GM12878 (cell line): ENCODE measurements around the gene HLA-DMA. TPM values are rescaled to one million over a fixed set of nuclear protein-coding genes. Genes with fewer than 3 reads are reported as not detected.

ENCODE experiments used
- ATAC-seq: fragments of 200-7000 bp; cut with Tn5 transposase; 3 replicates; pipeline ENCODE4 v1.9.1; 2020; ENCODE audit warnings: mild to moderate bottlenecking, moderate library complexity
- BruUV-seq: library from RNA; stranded (reverse); fragments of 400-500 nt; replicated peaks from 2 replicates; lab custom pipeline; 2021; lab: Mats Ljungman, UMichigan
- CTCF ChIA-PET: fragments of 300-600 bp; sonication (Branson Sonifier 250); formaldehyde crosslinking; extraction: SDS; loops from one replicate; lab custom pipeline; 2021; ENCODE audit warnings: inconsistent platforms; lab: Yijun Ruan, JAX
- POLR2A ChIA-PET: fragments of 350-600 bp; formaldehyde crosslinking; extraction: SDS; loops from one replicate; lab custom pipeline; 2021; ENCODE audit warnings: inconsistent platforms; lab: Charles Lee
- RAD21 ChIA-PET: fragments of 300-600 bp; sonication (Branson Sonifier 250); formaldehyde crosslinking; loops from one replicate; lab custom pipeline; 2023; ENCODE audit warnings: antibody characterized with exemption; ENCODE audit not compliant: unreplicated experiment; lab: Charles Lee
- SMC1A ChIA-PET: fragments of 300-600 bp; sonication (Branson Sonifier 250); formaldehyde crosslinking; loops from one replicate; lab custom pipeline; 2023; ENCODE audit not compliant: unreplicated experiment, uncharacterized antibody; lab: Charles Lee
- DNase-seq: peaks from one replicate; pipeline ENCODE4 v3.0.0-alpha.2; 2011; ENCODE audit warnings: low read depth, low spot score
- FAIRE-seq: peaks from 3 replicates; lab custom pipeline; 2011; peaks lifted over from hg19 to GRCh38; lab: Jason Lieb, UNC
- H2AFZ ChIP-seq: 2 replicates; pipeline ENCODE4 v1.6.0; 2011; ENCODE audit warnings: low read depth, low read length, control low read depth; ENCODE audit not compliant: control insufficient read depth
- H3K27ac ChIP-seq: 2 replicates; pipeline ENCODE4 v1.5.1; 2011; ENCODE audit warnings: control low read depth; ENCODE audit not compliant: control insufficient read depth, insufficient read depth
- H3K27me3 ChIP-seq, 2 experiments: replicated peaks in 1 of 2; 2 replicates each; pipeline versions ENCODE4 v1.6.0 to v1.6.1; 2011; ENCODE audit warnings: low read length in 1 of 2; ENCODE audit not compliant: control insufficient read depth in 2 of 2, insufficient read depth in 2 of 2
- H3K36me3 ChIP-seq, 2 experiments: 2 replicates each; pipeline ENCODE4 v1.5.1; 2011; ENCODE audit warnings: low read length in 1 of 2; ENCODE audit not compliant: control insufficient read depth in 2 of 2, insufficient read depth in 2 of 2
- H3K4me1 ChIP-seq: 2 replicates; pipeline ENCODE4 v1.6.1; 2011; ENCODE audit warnings: mild to moderate bottlenecking, low read length, moderate library complexity, mixed read lengths; ENCODE audit not compliant: control insufficient read depth, insufficient read depth
- H3K4me2 ChIP-seq: 2 replicates; pipeline ENCODE4 v1.6.0; 2011; ENCODE audit warnings: control low read depth; ENCODE audit not compliant: control insufficient read depth, insufficient read depth
- H3K4me3 ChIP-seq: fragments of 200-600 bp; sonication (generic); 2 replicates; pipeline ENCODE4 v1.5.1; 2016
- H3K79me2 ChIP-seq: 2 replicates; pipeline ENCODE4 v1.6.0; 2011; ENCODE audit warnings: low read length; ENCODE audit not compliant: control insufficient read depth, insufficient read depth
- H3K9ac ChIP-seq: 2 replicates; pipeline ENCODE4 v1.8.0; 2011; ENCODE audit warnings: low read length, control low read depth, mixed read lengths; ENCODE audit not compliant: control insufficient read depth, insufficient read depth
- H3K9me3 ChIP-seq: replicated peaks from 3 replicates; pipeline ENCODE4 v1.5.1; 2011; ENCODE audit warnings: mild to moderate bottlenecking, low read length; ENCODE audit not compliant: control insufficient read depth, insufficient read depth
- H4K20me1 ChIP-seq: 2 replicates; pipeline ENCODE4 v1.6.0; 2011; ENCODE audit not compliant: control insufficient read depth, insufficient read depth
- CBFB ChIP-seq: IDR thresholded peaks from 2 replicates; pipeline ENCODE4 v1.6.1; 2016; ENCODE audit warnings: antibody characterized with exemption, low read depth
- CBX3 ChIP-seq: fragments of 200-600 bp; sonication (generic); IDR thresholded peaks from 2 replicates; pipeline ENCODE4 v1.6.1; 2016; ENCODE audit warnings: low read depth, borderline replicate concordance
- CREM ChIP-seq: IDR thresholded peaks from 2 replicates; pipeline ENCODE4 v1.6.1; 2014; ENCODE audit warnings: antibody characterized with exemption, low read depth
- GABPA ChIP-seq: IDR thresholded peaks from 2 replicates; pipeline ENCODE4 v1.6.1; 2014; ENCODE audit warnings: antibody characterized with exemption, low read depth, mild to moderate bottlenecking, inconsistent platforms
- GATAD2B ChIP-seq: fragments of 450-650 bp; conservative IDR thresholded peaks from 2 replicates; pipeline ENCODE4 v1.6.1; 2017; ENCODE audit warnings: low read depth, mild to moderate bottlenecking, moderate library complexity
- HDAC6 ChIP-seq: fragments of 200-600 bp; sonication (generic); IDR thresholded peaks from one replicate; pipeline ENCODE4 v1.8.0; 2017; ENCODE audit warnings: antibody characterized with exemption; ENCODE audit not compliant: unreplicated experiment
- NKRF ChIP-seq: fragments of 450-650 bp; conservative IDR thresholded peaks from 2 replicates; pipeline ENCODE4 v1.6.1; 2017; ENCODE audit warnings: mild to moderate bottlenecking, moderate library complexity
- PBX3 ChIP-seq: IDR thresholded peaks from 2 replicates; pipeline ENCODE4 v1.6.1; 2011; ENCODE audit warnings: mild to moderate bottlenecking, low read depth, low read length, moderate library complexity; ENCODE audit not compliant: insufficient replicate concordance
- POLR2AphosphoS2 ChIP-seq: IDR thresholded peaks from 2 replicates; pipeline ENCODE4 v1.6.1; 2011; ENCODE audit warnings: low read depth, mild to moderate bottlenecking, low read length, improper control_type of control experiment, moderate library complexity
- POLR2AphosphoS5 ChIP-seq: IDR thresholded peaks from 2 replicates; pipeline ENCODE4 v1.6.1; 2011; ENCODE audit warnings: mild to moderate bottlenecking, low read length, inconsistent platforms
- RAD21 ChIP-seq: IDR thresholded peaks from 2 replicates; pipeline ENCODE4 v1.6.1; 2011; ENCODE audit warnings: mild to moderate bottlenecking, low read depth, low read length, moderate library complexity; ENCODE audit not compliant: insufficient read depth
- SIN3A ChIP-seq: IDR thresholded peaks from 2 replicates; pipeline ENCODE4 v1.6.1; 2012; ENCODE audit warnings: low read depth, low read length, improper control_type of control experiment
- SMAD1 ChIP-seq: fragments of 450-650 bp; IDR thresholded peaks from 2 replicates; pipeline ENCODE4 v1.6.1; 2018; ENCODE audit warnings: mild to moderate bottlenecking, low read depth; ENCODE audit not compliant: partially characterized antibody
- SP1 ChIP-seq: IDR thresholded peaks from one replicate; pipeline ENCODE4 v1.6.1; 2011; ENCODE audit warnings: low read depth, low read length
- SPI1 ChIP-seq: IDR thresholded peaks from 2 replicates; pipeline ENCODE4 v1.6.1; 2011; ENCODE audit warnings: low read depth, mild to moderate bottlenecking, low read length, moderate library complexity, borderline replicate concordance; ENCODE audit not compliant: insufficient read depth
- TARDBP ChIP-seq: IDR thresholded peaks from 2 replicates; pipeline ENCODE4 v1.6.1; 2016; ENCODE audit warnings: borderline replicate concordance
- WRNIP1 ChIP-seq: IDR thresholded peaks from 2 replicates; pipeline ENCODE4 v1.6.1; 2011; ENCODE audit warnings: low read depth, low read length, improper control_type of control experiment, borderline replicate concordance
- ZNF622 ChIP-seq: fragments of 450-650 bp; IDR thresholded peaks from 2 replicates; pipeline ENCODE4 v1.6.1; 2017; ENCODE audit warnings: mild to moderate bottlenecking, inconsistent platforms
- WGBS: methylation state at CpG from one replicate; pipeline ENCODE4 v1.1.6; 2016; ENCODE audit warnings: low lambda C conversion rate; ENCODE audit not compliant: insufficient replicate concordance, insufficient coverage; ENCODE audit errors: missing lambda C conversion rate; 5-methylcytosine and 5-hydroxymethylcytosine counted together
- in situ Hi-C: fragments of 300-500 bp; cut with MboI; formaldehyde crosslinking; loops from 9 replicates; pipeline ENCODE4 v1.14.3; 2018; ENCODE audit warnings: mixed read lengths
- intact Hi-C: fragments of 100-400 bp; cut with micrococcal nuclease; formaldehyde crosslinking; loops from one replicate; pipeline ENCODE4 v1.14.2; 2022; ENCODE audit not compliant: unreplicated experiment
- polyA plus RNA-seq, 11 experiments: library from polyadenylated mRNA; depleted of rRNA in 4 of 11; unstranded in 6 of 11; stranded (reverse) in 5 of 11; fragments of >200 nt; fragmentation: Nextera tagmentation in 4 of 11; fragmentation: Illumina TruSeq in 1 of 11; extraction: Ambion mirVana in 4 of 11; extraction: Trizol in 1 of 11; gene quantifications; 1 replicate in 1 of 11; 2 replicates in 10 of 11; pipeline versions ENCODE4 v1.2.1 to v1.2.3, GENCODE V29; 2011 to 2016; ENCODE audit warnings: inconsistent platforms in 2 of 11, missing spikeins in 2 of 11, low read depth in 1 of 11
- total RNA-seq, 4 experiments: library from RNA; depleted of rRNA in 3 of 4; stranded (reverse); fragments of >200 nt in 3 of 4; fragmentation: Illumina TruSeq in 1 of 4; extraction: Trizol in 1 of 4; gene quantifications; 2 replicates each; pipeline versions ENCODE4 v1.2.1 to v1.2.3, GENCODE V29; 2013 to 2021

The HLA-DMA gene
- total and polyA plus RNA-seq, 10 of the 15 experiments (the other 5 are each of a cell fraction or from before 2014, with no cell fraction given), result 177 to 552 (median 309) TPM

DNA sequence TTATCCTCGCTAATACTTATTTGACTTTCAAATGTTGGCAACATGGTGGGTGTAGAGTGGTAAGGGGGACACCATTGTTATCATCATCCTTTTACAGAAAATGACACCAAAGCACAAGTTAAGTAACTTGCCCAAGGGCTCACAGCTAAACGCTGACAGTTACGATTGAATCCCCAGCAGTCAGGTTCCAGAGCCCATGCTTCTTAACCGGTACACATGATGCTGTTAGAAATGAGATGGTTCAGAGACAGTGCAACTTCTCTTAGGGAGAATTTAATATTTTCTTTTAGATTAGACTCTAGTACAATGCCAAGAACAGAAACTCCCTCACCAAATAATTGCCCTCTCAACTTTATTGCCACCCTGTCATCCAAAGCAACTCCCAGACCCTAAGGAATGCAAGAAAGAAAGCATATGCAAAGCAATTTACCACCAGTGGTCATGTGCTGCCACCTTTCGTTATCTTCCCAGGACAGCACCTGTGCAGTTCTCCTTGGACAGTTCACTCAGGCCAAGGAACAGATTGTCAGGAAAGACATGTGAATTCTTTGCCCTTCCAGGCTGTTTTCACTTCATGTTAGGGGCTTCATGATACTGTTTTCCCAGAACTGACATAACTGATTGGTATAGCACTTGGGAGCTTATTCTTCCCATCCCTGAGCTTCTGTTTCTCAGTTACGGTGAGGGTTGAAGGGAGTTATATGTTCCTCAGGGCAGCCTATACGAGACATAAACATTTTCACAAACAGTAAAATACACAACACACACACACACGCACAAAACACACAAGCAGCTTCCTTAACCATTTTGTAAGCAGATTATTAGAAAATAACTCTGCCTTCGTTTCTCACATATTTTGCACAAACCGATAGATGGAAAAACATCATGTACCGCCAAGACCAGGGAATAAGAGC lies 5.1 kb downstream of the HLA-DMA start:
- no TSS peak for BruUV-seq
- peak; percentile 64 for FAIRE-seq
- TF ChIP-seq SP1 (no peak), TARDBP (no peak), SPI1 (no peak), POLR2AphosphoS2 (no peak; the same call in none of the 2 replicates), GABPA (no peak), POLR2AphosphoS5 (peak; percentile 59), RAD21 (peak; percentile 92), CBX3 (no peak), NKRF (no peak), HDAC6 (no peak), PBX3 (no peak), GATAD2B (no peak), SMAD1 (no peak), WRNIP1 (peak; percentile 23; the same call in 1 of the 2 replicates), SIN3A (no peak), CREM (no peak), CBFB (0 out of 2 replicates have a peak, but pooled peaks have one; percentile 24), ZNF622 (no peak)

More for the DNA sequence above, 5.1 kb downstream of the HLA-DMA start:
- WGBS, result 27% methylated on average over 11 of the region's 11 CpGs
- peak; percentile 56 for DNase-seq
- Histone ChIP-seq H2AFZ (no peak overlapping the region), H3K27me3 (no peaks in the 10 kb centered on the region), H3K27ac (peak overlapping the region; percentile 59), H3K4me2 (peak overlapping the region; percentile 77), H3K4me1 (peaks cover 55% of the 10 kb centered on the region), H3K79me2 (peaks cover 62% of the 10 kb centered on the region), H4K20me1 (no peaks in the 10 kb centered on the region), H3K9ac (no peak overlapping the region; the same call in 1 of the 2 replicates), H3K4me3 (peak overlapping the region; percentile 22), H3K36me3 (peaks cover 0 to 4% of the 10 kb centered on the region in 2 experiments; a peak in 2 of 4 replicates), H3K9me3 (no peaks in the 10 kb centered on the region; the same call in 2 of the 3 replicates)
- peak; percentile 13; the same call in 2 of the 3 replicates for ATAC-seq
- ChIA-PET SMC1A (interaction anchor here (0.7 to 11.3 kb wide), 23 partner anchors 10 to 134 kb away, joined by 3 to 354 read pairs (median 5); partner anchors contain the start of genes HLA-DMB and TAP2), CTCF (interaction anchor here (0.7 to 13.5 kb wide), 26 partner anchors 10 to 135 kb away, joined by 3 to 532 read pairs (median 4); partner anchors contain the start of genes BRD2, HLA-DMB and TAP2), RAD21 (interaction anchor here (0.7 to 2.6 kb wide), 20 partner anchors 9 to 224 kb away, joined by 3 to 30 read pairs (median 4); partner anchors contain the start of genes BRD2 and TAP2), POLR2A (interaction anchor here (0.6 to 13.5 kb wide), 9 partner anchors 8 to 261 kb away, joined by 3 to 486 read pairs (median 5); partner anchors contain the start of genes BRD2 and TAP2)
- intact Hi-C loops, result loop anchor here (1.0 to 10.0 kb wide), 3 partner anchors 15 to 513 kb away; partner anchors contain the start of gene HLA-DRA
- in situ Hi-C loops, result loop anchor here (10.0 kb wide), 1 partner anchor 333 kb away; no protein-coding TSS in a partner anchor
